HEK293 (cell line): ENCODE results near the gene KCNK17.

Experiments used
- CTCF ChIA-PET: fragments of 350-600 bp; formaldehyde crosslinking; extraction: SDS; loops from one replicate; lab custom pipeline; 2021; ENCODE audit warnings: antibody characterized with exemption; lab: Yijun Ruan, JAX
- POLR2A ChIA-PET: fragments of 300-600 bp; formaldehyde crosslinking; extraction: SDS; loops from one replicate; lab custom pipeline; 2020; ENCODE audit warnings: antibody characterized with exemption, inconsistent platforms; lab: Yijun Ruan, JAX
- H3K27ac ChIP-seq: fragments of 200-500 bp; sonication (Bioruptor generic); 2 replicates; pipeline ENCODE4 v1.5.1; 2014; ENCODE audit warnings: low read depth, low read length, control low read depth, inconsistent platforms; ENCODE audit errors: extremely low read depth
- H3K36me3 ChIP-seq, 2 experiments: fragments of 200-500 bp in 1 of 2; sonication (Bioruptor generic) in 1 of 2; 1 replicate in 1 of 2; 2 replicates in 1 of 2; pipeline ENCODE4 v1.5.1; 2014 to 2017; ENCODE audit warnings: inconsistent platforms in 2 of 2, low read length in 2 of 2; ENCODE audit not compliant: control insufficient read depth in 2 of 2, insufficient read depth in 1 of 2
- H3K4me1 ChIP-seq: fragments of 200-500 bp; sonication (Bioruptor generic); 2 replicates; pipeline ENCODE4 v1.5.1; 2014; ENCODE audit warnings: mild to moderate bottlenecking, low read length, inconsistent platforms; ENCODE audit not compliant: control insufficient read depth, insufficient read depth
- H3K4me3 ChIP-seq: 2 replicates; pipeline ENCODE4 v1.5.1; 2011; ENCODE audit warnings: low read depth, mild to moderate bottlenecking, control low read depth, low read length, moderate library complexity
- H3K9me3 ChIP-seq: fragments of 200-500 bp; sonication (Bioruptor generic); 2 replicates; pipeline ENCODE4 v1.5.1; 2014; ENCODE audit warnings: low read depth, low read length, inconsistent platforms; ENCODE audit not compliant: control insufficient read depth, insufficient read depth
- BCL11B ChIP-seq: fragments of 450-650 bp; formaldehyde crosslinking; IDR thresholded peaks from 2 replicates; pipeline ENCODE4 v1.5.1; 2016; ENCODE audit warnings: low read depth, missing biosample characterization, missing genetic modification characterization
- BCL6B ChIP-seq: fragments of 450-650 bp; formaldehyde crosslinking; IDR thresholded peaks from 2 replicates; pipeline ENCODE4 v1.5.1; 2017; ENCODE audit warnings: missing biosample characterization, missing genetic modification characterization
- GLIS2 ChIP-seq: fragments of 450-650 bp; formaldehyde crosslinking; IDR thresholded peaks from 2 replicates; pipeline ENCODE4 v1.5.1; 2016; ENCODE audit warnings: missing biosample characterization, missing genetic modification characterization
- KLF1 ChIP-seq: fragments of 450-650 bp; formaldehyde crosslinking; IDR thresholded peaks from 2 replicates; pipeline ENCODE4 v1.5.1; 2016; ENCODE audit warnings: missing biosample characterization, missing genetic modification characterization
- KLF9 ChIP-seq: fragments of 450-650 bp; formaldehyde crosslinking; IDR thresholded peaks from 2 replicates; pipeline ENCODE4 v1.5.1; 2016; ENCODE audit warnings: missing biosample characterization, missing genetic modification characterization, low read depth
- PRDM4 ChIP-seq: fragments of 450-650 bp; formaldehyde crosslinking; IDR thresholded peaks from 2 replicates; pipeline ENCODE4 v1.5.1; 2017; ENCODE audit warnings: missing biosample characterization, missing genetic modification characterization
- ZBTB8A ChIP-seq: fragments of 450-650 bp; formaldehyde crosslinking; IDR thresholded peaks from 2 replicates; pipeline ENCODE4 v1.5.1; 2016; ENCODE audit warnings: missing biosample characterization, missing genetic modification characterization
- ZNF114 ChIP-seq: fragments of 450-650 bp; formaldehyde crosslinking; IDR thresholded peaks from 2 replicates; pipeline ENCODE4 v1.5.0; 2017; ENCODE audit warnings: missing biosample characterization, missing genetic modification characterization
- ZNF223 ChIP-seq: fragments of 450-650 bp; formaldehyde crosslinking; IDR thresholded peaks from 2 replicates; pipeline ENCODE4 v1.5.1; 2016; ENCODE audit warnings: missing biosample characterization, missing genetic modification characterization
- ZNF248 ChIP-seq: fragments of 450-650 bp; formaldehyde crosslinking; IDR thresholded peaks from 2 replicates; pipeline ENCODE4 v1.5.1; 2017; ENCODE audit warnings: missing biosample characterization, missing genetic modification characterization
- ZNF302 ChIP-seq: fragments of 450-650 bp; formaldehyde crosslinking; IDR thresholded peaks from 2 replicates; pipeline ENCODE4 v1.5.1; 2016; ENCODE audit warnings: missing biosample characterization, missing genetic modification characterization, low read depth
- ZNF341 ChIP-seq: fragments of 450-650 bp; formaldehyde crosslinking; IDR thresholded peaks from 2 replicates; pipeline ENCODE4; 2016; ENCODE audit warnings: low read depth, missing biosample characterization, missing genetic modification characterization
- ZNF423 ChIP-seq: fragments of 450-650 bp; formaldehyde crosslinking; IDR thresholded peaks from 2 replicates; pipeline ENCODE4 v1.5.1; 2016; ENCODE audit warnings: missing biosample characterization, missing genetic modification characterization
- ZNF549 ChIP-seq: fragments of 450-650 bp; IDR thresholded peaks from 2 replicates; pipeline ENCODE4 v1.5.1; 2018; ENCODE audit warnings: missing biosample characterization, missing genetic modification characterization, mild to moderate bottlenecking, inconsistent platforms, moderate library complexity
- ZNF777 ChIP-seq: fragments of 450-650 bp; formaldehyde crosslinking; IDR thresholded peaks from 2 replicates; pipeline ENCODE4 v1.5.1; 2017; ENCODE audit warnings: missing biosample characterization, missing genetic modification characterization, borderline replicate concordance
- TF ChIP-seq, protein P1 (sequence below): fragments of 450-650 bp; formaldehyde crosslinking; IDR thresholded peaks from 2 replicates; pipeline ENCODE4 v1.5.1; 2016; ENCODE audit warnings: missing biosample characterization, missing genetic modification characterization

Gene KCNK17

DNA sequence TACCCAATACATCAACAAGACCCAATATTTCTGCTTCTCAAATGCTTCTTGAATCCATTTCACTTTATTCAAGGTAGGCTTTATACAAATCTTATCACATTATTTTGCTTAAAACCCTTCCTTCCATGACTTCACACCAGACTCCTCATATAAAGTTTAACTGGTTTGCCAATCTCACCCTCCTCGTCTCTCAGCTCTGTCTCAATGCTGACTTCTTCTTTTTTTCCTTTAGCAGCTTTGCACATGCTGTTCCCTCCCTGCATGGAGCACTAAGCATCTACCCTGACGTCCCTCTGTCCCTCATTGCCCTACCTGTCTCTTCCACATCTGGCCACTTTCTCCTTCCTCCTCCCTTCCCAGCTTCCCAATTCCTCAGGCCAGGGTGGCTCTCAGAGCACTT is 31.4 kb downstream of the KCNK17 start (continued):
- TF ChIP-seq PRDM4 (tag by site-specific recombination) (no peak), ZNF223 (tag by site-specific recombination) (no peak), BCL6B (tag by site-specific recombination) (no peak), ZNF114 (tag by site-specific recombination) (no peak)
- TF ChIP-seq, all 188 proteins: peak for 0

DNA sequence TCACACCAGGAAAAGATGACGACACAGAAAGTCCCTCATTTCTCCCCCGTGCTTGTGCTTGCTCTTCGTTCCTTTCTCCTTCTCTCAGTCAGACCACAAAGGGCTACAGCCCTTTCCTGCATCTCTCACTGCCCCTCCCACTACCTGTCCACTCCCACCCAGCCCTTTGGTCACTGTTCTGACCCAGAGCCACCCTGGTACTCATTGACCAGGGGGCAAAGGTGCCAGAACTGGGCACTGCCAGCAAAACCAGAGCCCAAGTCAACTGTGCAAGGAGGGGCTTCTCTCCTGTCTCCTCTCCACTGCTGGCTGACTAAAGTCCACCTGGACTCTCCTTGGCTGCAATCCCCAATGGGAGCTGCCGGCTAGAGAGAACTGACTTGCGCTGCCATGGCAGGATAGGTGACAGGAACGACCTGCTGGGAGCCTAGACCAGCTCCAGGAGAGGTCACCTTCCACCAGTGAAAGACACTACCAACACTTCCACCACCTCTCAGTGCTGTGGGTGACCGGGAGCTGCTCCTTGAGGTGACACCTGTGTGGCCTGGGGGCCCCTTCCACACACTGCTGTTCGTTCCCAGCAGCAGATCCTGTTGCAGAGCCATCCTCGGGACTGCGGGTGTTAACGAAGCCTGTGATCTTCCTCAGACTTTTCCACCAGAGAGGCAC is 32.8 kb downstream of the KCNK17 start:
- Histone ChIP-seq H3K9me3 (no peaks in the 10 kb centered on the region), H3K27ac (no peak overlapping the region), H3K36me3 (no peaks in the 10 kb centered on the region), H3K4me1 (peaks cover 3% of the 10 kb centered on the region), H3K4me3 (no peak overlapping the region)
- POLR2A ChIA-PET, result no interaction called here
- CTCF ChIA-PET, result interaction anchor here (0.6 kb wide), 1 partner anchor 126 kb away, joined by 4 read pairs; no protein-coding TSS in a partner anchor
- TF ChIP-seq GLIS2 (tag by site-specific recombination), result no peak
- no peak for TF ChIP-seq ZBTB8A (tag by site-specific recombination)
- no peak for TF ChIP-seq ZNF302 (tag by site-specific recombination)
- no peak for TF ChIP-seq ZNF549 (tag by site-specific recombination)
- TF ChIP-seq ZNF341 (tag by site-specific recombination), result no peak
- TF ChIP-seq KLF9 (tag by site-specific recombination), result no peak
- no peak for TF ChIP-seq KLF1 (tag by site-specific recombination)
- no peak for TF ChIP-seq ZNF777 (tag by site-specific recombination)
- no peak for TF ChIP-seq BCL11B
- no peak for TF ChIP-seq ZNF423
- TF ChIP-seq, protein P1, sequence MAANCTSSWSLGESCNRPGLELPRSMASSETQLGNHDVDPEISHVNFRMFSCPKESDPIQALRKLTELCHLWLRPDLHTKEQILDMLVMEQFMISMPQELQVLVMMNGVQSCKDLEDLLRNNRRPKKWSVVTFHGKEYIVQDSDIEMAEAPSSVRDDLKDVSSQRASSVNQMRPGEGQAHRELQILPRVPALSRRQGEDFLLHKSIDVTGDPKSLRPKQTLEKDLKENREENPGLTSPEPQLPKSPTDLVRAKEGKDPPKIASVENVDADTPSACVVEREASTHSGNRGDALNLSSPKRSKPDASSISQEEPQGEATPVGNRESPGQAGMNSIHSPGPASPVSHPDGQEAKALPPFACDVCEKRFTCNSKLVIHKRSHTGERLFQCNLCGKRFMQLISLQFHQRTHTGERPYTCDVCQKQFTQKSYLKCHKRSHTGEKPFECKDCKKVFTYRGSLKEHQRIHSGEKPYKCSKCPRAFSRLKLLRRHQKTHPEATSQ (tag by site-specific recombination), result no peak
- no peak for TF ChIP-seq PRDM4 (tag by site-specific recombination)
- no peak for TF ChIP-seq ZNF248 (tag by site-specific recombination)
